Measurements from ENCODE around the gene CAPZB. TPM values are rescaled to one million over a fixed set of nuclear protein-coding genes. Genes with fewer than 3 reads are reported as not detected.
"Not testable (repeated sequence)": the region's sequence is repeated elsewhere in the genome, so short reads cannot be mapped to it uniquely, and the experiment has no call there.

CAPZB gene
- total RNA-seq, 4 donors from 2014 or later, result 107 to 210 (median 119) TPM

DNA sequence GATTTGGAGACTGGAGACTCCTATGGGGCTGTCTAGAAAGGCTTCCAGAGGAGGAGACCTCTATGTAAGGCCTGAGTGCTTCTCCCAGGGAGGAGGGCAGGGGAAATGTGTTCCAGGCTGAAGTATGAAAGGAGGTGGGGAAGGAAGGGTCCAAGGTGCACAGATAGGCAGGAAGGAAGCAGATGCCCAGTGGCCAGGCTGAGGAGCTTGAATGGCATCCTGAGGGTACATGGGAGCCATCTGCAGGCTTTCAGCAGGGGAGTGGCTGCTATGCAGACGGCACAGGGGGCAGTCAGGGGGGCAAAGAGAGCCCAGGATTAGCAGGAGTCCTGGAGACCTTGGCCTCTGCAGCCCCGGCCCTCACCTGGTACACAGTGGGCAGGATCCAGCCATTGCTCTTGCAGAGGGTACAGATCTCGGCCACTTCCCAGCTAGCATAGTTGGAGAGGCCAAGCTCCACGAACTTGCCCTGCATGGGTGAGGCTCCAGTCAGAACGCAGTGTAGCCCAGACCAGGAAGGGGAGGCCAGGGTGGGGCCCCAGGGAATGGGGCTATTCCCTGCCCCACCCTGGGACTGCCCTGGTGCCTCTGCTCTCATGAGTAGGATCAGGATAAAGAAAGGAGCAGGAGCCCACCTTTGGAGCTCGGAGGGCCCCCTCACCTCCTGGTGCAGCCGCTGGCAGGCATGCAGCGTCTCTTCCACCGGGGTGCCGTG, 177.4 kb downstream of the CAPZB start:
- H3K36me3 ChIP-seq, result peaks cover 0 to 52% (median 0%) of the 10 kb centered on the region in 3 donors

DNA sequence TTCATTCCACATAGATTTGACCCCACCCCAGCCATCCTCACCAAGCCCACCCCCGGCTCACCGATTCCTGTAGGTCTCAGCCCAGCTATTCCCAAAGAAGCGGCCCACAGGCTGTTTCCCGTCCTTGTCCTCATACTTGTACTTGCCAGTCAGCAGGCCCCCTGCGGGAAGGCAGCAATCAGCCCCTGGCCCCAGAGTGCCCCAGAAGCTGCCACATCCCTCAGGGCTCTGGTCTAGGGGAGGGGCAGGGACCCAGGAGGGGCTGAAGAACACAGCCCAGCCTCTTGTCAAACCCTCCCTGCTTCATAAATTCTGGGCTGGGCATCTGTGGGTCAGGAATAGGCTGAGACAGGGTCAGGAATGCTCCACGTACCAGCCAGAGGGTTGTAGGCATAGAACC, 178.4 kb downstream of the CAPZB start:
- Histone ChIP-seq H3K9me3 (no peaks in the 10 kb centered on the region), H3K27me3 (no peaks in the 10 kb centered on the region), H3K4me3 (no peak overlapping the region), H3K4me1 (peaks cover 0 to 20% (median 2%) of the 10 kb centered on the region in 4 donors), H3K27ac (peak overlapping the region in 1 of 4 donors; percentile 71), H3K36me3 (peaks cover 0 to 60% (median 0%) of the 10 kb centered on the region in 3 donors)
- peak in 1 of 3 donors; percentile 44 for DNase-seq
- TF ChIP-seq POLR2A (IDR thresholded peaks at IDR 0.05) (no peak), CTCF (IDR thresholded peaks at IDR 0.05) (no peak)

More for the DNA sequence above, 177.4 kb downstream of the CAPZB start:
- no peak for TF ChIP-seq POLR2A (IDR thresholded peaks at IDR 0.05)
- TF ChIP-seq CTCF (IDR thresholded peaks at IDR 0.05), result no peak
- Histone ChIP-seq H3K4me3 (no peak overlapping the region), H3K9me3 (no peaks in the 10 kb centered on the region), H3K27me3 (no peaks in the 10 kb centered on the region), H3K4me1 (peaks cover 0 to 24% (median 2%) of the 10 kb centered on the region in 4 donors), H3K27ac (peak overlapping the region in 3 of 4 donors; percentile 34 to 75 (median 71))
- peak in 2 of 3 donors; percentile 79 to 80 for DNase-seq

GRCh38 chr1:19305880-19306279, 179.5 kb downstream of the CAPZB start:
- H3K4me3 ChIP-seq, result no peak overlapping the region
- no peaks in the 10 kb centered on the region for H3K27me3 ChIP-seq
- no peak overlapping the region for H3K27ac ChIP-seq
- TF ChIP-seq CTCF (IDR thresholded peaks at IDR 0.05), result no peak
- TF ChIP-seq POLR2A (IDR thresholded peaks at IDR 0.05), result no peak
- no peaks in the 10 kb centered on the region for H3K9me3 ChIP-seq
- peak in 1 of 3 donors; percentile 37 for DNase-seq
- H3K36me3 ChIP-seq, result peaks cover 0 to 65% (median 0%) of the 10 kb centered on the region in 3 donors
- H3K4me1 ChIP-seq, result peaks cover 0 to 16% (median 0%) of the 10 kb centered on the region in 4 donors

DNA sequence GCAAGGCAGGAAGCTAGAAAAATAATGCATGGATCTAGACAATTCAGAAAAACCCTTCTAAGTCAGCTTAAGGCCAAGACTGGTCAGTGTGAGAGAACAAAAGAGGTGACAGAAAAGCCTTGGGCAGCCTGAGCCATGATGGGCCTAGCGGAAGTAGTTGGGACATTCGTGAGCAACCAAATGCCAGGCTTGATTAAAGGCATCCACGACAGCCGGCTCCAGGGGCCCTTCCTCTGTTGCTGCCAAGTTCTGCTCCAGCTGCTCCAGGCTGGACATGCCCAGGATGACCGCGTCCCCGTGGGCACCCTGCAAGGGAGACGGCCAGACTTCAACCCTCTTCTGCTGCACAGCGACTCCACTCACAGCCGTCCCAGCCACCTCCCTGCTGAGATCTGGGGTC, 181.3 kb downstream of the CAPZB start:
- Histone ChIP-seq H3K4me1 (peaks cover 0 to 11% (median 0%) of the 10 kb centered on the region in 4 donors), H3K36me3 (peaks cover 0 to 68% (median 0%) of the 10 kb centered on the region in 3 donors)
- not testable (repeated sequence) for H3K27me3 ChIP-seq, H3K9me3 ChIP-seq, H3K27ac ChIP-seq, DNase-seq, H3K4me3 ChIP-seq

- Histone ChIP-seq H3K4me1 (no peaks in the 10 kb centered on the region), H3K4me3 (no peak overlapping the region), H3K9me3 (peaks cover 0 to 5% (median 0%) of the 10 kb centered on the region in 4 donors), H3K27me3 (no peaks in the 10 kb centered on the region), H3K27ac (no peak overlapping the region), H3K36me3 (peaks cover 0 to 40% (median 0%) of the 10 kb centered on the region in 3 donors)
- DNase-seq, result peak in 1 of 3 donors; percentile 29
- TF ChIP-seq POLR2A (IDR thresholded peaks at IDR 0.05) (no peak), CTCF (IDR thresholded peaks at IDR 0.05) (no peak)
These were observed 185.1 kb downstream of the CAPZB start for GRCh38 chr1:19300211-19300610.

DNA sequence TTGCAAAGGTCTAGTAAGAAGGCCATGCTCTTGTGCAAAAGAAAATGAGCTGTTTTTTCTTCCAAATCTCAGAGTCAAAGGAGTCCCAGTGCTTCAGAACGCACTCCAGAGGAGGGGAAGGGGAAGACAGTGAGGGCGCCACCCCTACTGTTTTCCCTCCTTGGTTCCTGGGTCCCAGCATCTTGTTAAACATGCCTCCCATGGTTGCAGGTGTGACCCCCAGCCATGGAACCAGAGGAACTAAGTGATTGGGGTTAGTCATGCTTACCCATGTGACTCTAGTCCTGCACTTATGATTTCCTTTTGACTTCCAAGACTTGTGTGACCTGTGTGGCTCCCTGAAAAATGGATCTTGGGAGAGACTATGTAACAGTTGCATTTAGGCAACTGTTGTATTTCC, 190.7 kb downstream of the CAPZB start:
- Histone ChIP-seq H3K27me3 (no peaks in the 10 kb centered on the region), H3K27ac (no peak overlapping the region), H3K4me3 (no peak overlapping the region), H3K9me3 (peaks cover 0 to 15% (median 7%) of the 10 kb centered on the region in 4 donors), H3K4me1 (no peaks in the 10 kb centered on the region), H3K36me3 (peaks cover 0 to 9% (median 0%) of the 10 kb centered on the region in 3 donors)
- DNase-seq, result no peak
- TF ChIP-seq CTCF (IDR thresholded peaks at IDR 0.05), result no peak
- TF ChIP-seq POLR2A (IDR thresholded peaks at IDR 0.05), result no peak
